Ectodermal cell (in vitro differentiated cells): ENCODE results near the gene ARHGEF28.

Experiments used
- H3K27ac ChIP-seq: 2 replicates; pipeline ENCODE4 v1.7.0; 2013; ENCODE audit warnings: mild to moderate bottlenecking, low read depth, low read length; ENCODE audit not compliant: insufficient read depth, poor library complexity, severe bottlenecking
- H3K27me3 ChIP-seq: 2 replicates; pipeline ENCODE4 v1.7.0; 2013; ENCODE audit warnings: mild to moderate bottlenecking, low read length; ENCODE audit not compliant: insufficient read depth, control insufficient read depth, poor library complexity, severe bottlenecking
- H3K36me3 ChIP-seq: one replicate; pipeline ENCODE4 v1.7.0; 2013; ENCODE audit warnings: low read length; ENCODE audit not compliant: control insufficient read depth, insufficient read depth
- H3K4me1 ChIP-seq: one replicate; pipeline ENCODE4 v1.7.0; 2013; ENCODE audit warnings: low read length; ENCODE audit not compliant: control insufficient read depth, insufficient read depth
- H3K4me3 ChIP-seq: 2 replicates; pipeline ENCODE4 v1.7.0; 2013; ENCODE audit warnings: low read depth, low read length, control low read depth; ENCODE audit not compliant: insufficient read depth
- H3K9me3 ChIP-seq: 2 replicates; pipeline ENCODE4 v1.7.0; 2013; ENCODE audit warnings: mild to moderate bottlenecking, low read length, moderate library complexity; ENCODE audit not compliant: control insufficient read depth
- WGBS, 2 experiments: methylation state at CpG; one replicate each; pipeline ENCODE4 v1.1.7; 2013; ENCODE audit warnings: missing lambda C conversion rate in 2 of 2; 5-methylcytosine and 5-hydroxymethylcytosine counted together

Gene ARHGEF28

GRCh38 chr5:73749485-73750270 lies 123.7 kb downstream of the ARHGEF28 start:
- WGBS, 2 experiments, result 97% methylated on average over 11 of the region's 11 CpGs

GRCh38 chr5:73751254-73751914 lies 125.4 kb downstream of the ARHGEF28 start:
- Histone ChIP-seq H3K27me3 (no peaks in the 10 kb centered on the region), H3K4me1 (no peaks in the 10 kb centered on the region), H3K27ac (no peak overlapping the region), H3K36me3 (no peaks in the 10 kb centered on the region), H3K9me3 (no peaks in the 10 kb centered on the region), H3K4me3 (no peak overlapping the region)
- 89 to 94% methylated on average over 6 of the region's 7 CpGs for WGBS, 2 experiments

More at GRCh38 chr5:73749485-73750270, 123.7 kb downstream of the ARHGEF28 start:
- no peaks in the 10 kb centered on the region for H3K9me3 ChIP-seq
- no peaks in the 10 kb centered on the region for H3K4me1 ChIP-seq
- H3K36me3 ChIP-seq, result no peaks in the 10 kb centered on the region
- H3K4me3 ChIP-seq, result no peak overlapping the region
- H3K27me3 ChIP-seq, result no peaks in the 10 kb centered on the region
- H3K27ac ChIP-seq, result no peak overlapping the region

DNA sequence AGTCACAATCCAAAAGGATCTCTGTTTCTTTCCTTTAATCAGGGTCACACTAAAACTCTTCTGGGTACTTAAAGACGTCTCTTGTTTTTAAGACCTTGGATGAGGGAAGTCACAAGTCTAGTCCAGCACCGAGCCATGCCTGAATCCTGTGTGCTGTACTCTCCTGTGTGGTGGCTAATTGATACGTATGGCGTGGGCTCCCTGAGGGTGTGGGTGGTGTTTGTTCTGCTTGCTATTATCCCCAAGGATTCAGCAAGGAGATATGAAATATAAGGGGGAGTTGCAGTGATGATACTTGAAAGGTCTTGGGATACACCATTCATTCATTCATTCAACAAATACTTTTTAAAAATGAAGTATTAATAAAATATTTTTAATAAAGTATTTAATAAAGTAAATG lies 128.3 kb downstream of the ARHGEF28 start:
- 88 to 92% methylated on average over 4 of the region's 4 CpGs for WGBS, 2 experiments

GRCh38 chr5:73757416-73757815 lies 131.4 kb downstream of the ARHGEF28 start:
- Histone ChIP-seq H3K4me3 (no peak overlapping the region), H3K27ac (no peak overlapping the region), H3K9me3 (no peaks in the 10 kb centered on the region), H3K36me3 (no peaks in the 10 kb centered on the region), H3K4me1 (no peaks in the 10 kb centered on the region), H3K27me3 (no peaks in the 10 kb centered on the region)
- WGBS, 2 experiments, result 86% methylated on average over 1 of the region's 1 CpG; no CpG with 5 or more reads in 1 of the 2 experiments

More for the DNA sequence above, 128.3 kb downstream of the ARHGEF28 start:
- H3K36me3 ChIP-seq, result no peaks in the 10 kb centered on the region
- H3K4me1 ChIP-seq, result no peaks in the 10 kb centered on the region
- no peaks in the 10 kb centered on the region for H3K27me3 ChIP-seq
- H3K9me3 ChIP-seq, result no peaks in the 10 kb centered on the region
- H3K4me3 ChIP-seq, result no peak overlapping the region
- H3K27ac ChIP-seq, result no peak overlapping the region

- H3K9me3 ChIP-seq, result no peaks in the 10 kb centered on the region
- no peaks in the 10 kb centered on the region for H3K36me3 ChIP-seq
- H3K4me1 ChIP-seq, result no peaks in the 10 kb centered on the region
- H3K27me3 ChIP-seq, result no peaks in the 10 kb centered on the region
- 91 to 97% methylated on average over 1 of the region's 1 CpG for WGBS, 2 experiments
- H3K4me3 ChIP-seq, result no peak overlapping the region
- H3K27ac ChIP-seq, result no peak overlapping the region
These were observed 133.8 kb downstream of the ARHGEF28 start for GRCh38 chr5:73759771-73760170.

DNA sequence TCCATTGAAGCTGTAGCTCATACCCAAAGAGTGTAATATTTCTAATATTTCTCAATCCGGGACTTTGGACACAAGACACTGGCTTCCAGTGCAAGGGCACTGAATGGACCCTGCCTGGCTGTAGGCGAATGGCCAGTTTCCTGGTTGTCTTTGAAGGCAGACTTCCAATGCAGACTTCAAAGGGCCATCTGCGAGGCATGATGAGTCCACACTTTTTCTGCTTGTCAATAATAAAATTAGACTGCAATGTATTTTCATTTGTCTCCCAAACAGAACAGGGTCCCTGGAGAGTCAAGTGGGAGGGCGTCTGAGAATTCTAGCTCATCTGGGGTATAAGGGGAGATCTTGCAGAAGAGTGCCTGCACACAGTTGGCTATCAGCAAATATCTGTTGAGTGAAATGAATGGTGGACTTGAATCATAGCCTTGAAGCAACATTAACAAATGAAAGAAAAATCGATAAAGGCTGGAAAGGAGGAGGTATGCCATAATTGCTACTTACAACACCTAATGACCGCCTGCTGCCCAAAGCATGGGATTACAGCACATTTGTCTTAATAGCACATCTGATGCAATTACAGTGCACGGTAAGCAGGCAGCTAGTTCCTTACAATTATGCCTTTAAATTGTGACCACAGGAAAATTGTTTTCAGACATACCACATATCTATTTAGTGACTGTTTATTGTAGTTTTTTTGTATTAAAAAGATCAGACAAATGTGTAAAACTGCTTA lies 137.5 kb downstream of the ARHGEF28 start:
- Histone ChIP-seq H3K27me3 (no peaks in the 10 kb centered on the region), H3K4me3 (no peak overlapping the region), H3K9me3 (no peaks in the 10 kb centered on the region), H3K27ac (no peak overlapping the region), H3K36me3 (no peaks in the 10 kb centered on the region), H3K4me1 (no peaks in the 10 kb centered on the region)
- WGBS, 2 experiments, result 93 to 95% methylated on average over 7 of the region's 7 CpGs

DNA sequence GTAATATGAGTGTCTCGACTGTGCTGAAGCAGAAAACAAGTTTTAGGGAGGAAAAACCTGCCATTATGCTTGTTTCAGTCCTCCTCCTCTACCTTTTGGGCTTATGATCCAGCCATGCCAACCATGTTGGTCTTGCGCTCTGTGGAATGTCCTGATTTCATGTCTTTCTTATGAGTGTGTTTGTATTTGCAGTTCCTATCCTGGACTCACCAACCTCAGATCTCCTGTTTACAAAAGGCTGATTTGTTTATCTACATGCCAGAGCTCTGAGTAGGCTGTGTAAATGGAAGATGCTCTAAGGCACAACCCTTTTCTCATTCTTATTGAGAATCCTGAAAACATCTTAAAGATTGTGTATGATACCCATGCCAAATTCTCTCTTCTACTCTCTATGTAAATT lies 138.6 kb downstream of the ARHGEF28 start:
- Histone ChIP-seq H3K9me3 (no peaks in the 10 kb centered on the region), H3K36me3 (no peaks in the 10 kb centered on the region), H3K27ac (no peak overlapping the region), H3K4me1 (no peaks in the 10 kb centered on the region), H3K27me3 (no peaks in the 10 kb centered on the region), H3K4me3 (no peak overlapping the region)
- 84 to 94% methylated on average over 2 of the region's 2 CpGs for WGBS, 2 experiments

- no peaks in the 10 kb centered on the region for H3K36me3 ChIP-seq
- no peak overlapping the region for H3K27ac ChIP-seq
- H3K9me3 ChIP-seq, result no peaks in the 10 kb centered on the region
- no peaks in the 10 kb centered on the region for H3K27me3 ChIP-seq
- no peak overlapping the region for H3K4me3 ChIP-seq
- H3K4me1 ChIP-seq, result no peaks in the 10 kb centered on the region
These were observed 139.0 kb downstream of the ARHGEF28 start for GRCh38 chr5:73764996-73765395.

GRCh38 chr5:73766902-73767301 lies 140.9 kb downstream of the ARHGEF28 start:
- Histone ChIP-seq H3K27ac (no peak overlapping the region), H3K4me1 (no peaks in the 10 kb centered on the region), H3K36me3 (no peaks in the 10 kb centered on the region), H3K4me3 (no peak overlapping the region), H3K9me3 (no peaks in the 10 kb centered on the region), H3K27me3 (no peaks in the 10 kb centered on the region)
- 98 to 100% methylated on average over 2 of the region's 2 CpGs for WGBS, 2 experiments
